Dermis blood vessel endothelial cell (primary cell): ENCODE results near the gene TSC2. TPM values are rescaled to one million over a fixed set of nuclear protein-coding genes. Genes with fewer than 3 reads are reported as not detected.
"Not testable (repeated sequence)": the region's sequence is repeated elsewhere in the genome, so short reads cannot be mapped to it uniquely, and the experiment has no call there.

ENCODE experiments used
- DNase-seq: peaks from one replicate; pipeline ENCODE4 v3.0.0; 2010
- total RNA-seq: library from RNA; depleted of rRNA; stranded (reverse); fragments of >200 nt; gene quantifications from 2 replicates; pipeline ENCODE4 v1.2.3, GENCODE V29; 2014

TSC2 gene
- total RNA-seq, 1 donor from 2014 or later: 40.8 TPM

DNA sequence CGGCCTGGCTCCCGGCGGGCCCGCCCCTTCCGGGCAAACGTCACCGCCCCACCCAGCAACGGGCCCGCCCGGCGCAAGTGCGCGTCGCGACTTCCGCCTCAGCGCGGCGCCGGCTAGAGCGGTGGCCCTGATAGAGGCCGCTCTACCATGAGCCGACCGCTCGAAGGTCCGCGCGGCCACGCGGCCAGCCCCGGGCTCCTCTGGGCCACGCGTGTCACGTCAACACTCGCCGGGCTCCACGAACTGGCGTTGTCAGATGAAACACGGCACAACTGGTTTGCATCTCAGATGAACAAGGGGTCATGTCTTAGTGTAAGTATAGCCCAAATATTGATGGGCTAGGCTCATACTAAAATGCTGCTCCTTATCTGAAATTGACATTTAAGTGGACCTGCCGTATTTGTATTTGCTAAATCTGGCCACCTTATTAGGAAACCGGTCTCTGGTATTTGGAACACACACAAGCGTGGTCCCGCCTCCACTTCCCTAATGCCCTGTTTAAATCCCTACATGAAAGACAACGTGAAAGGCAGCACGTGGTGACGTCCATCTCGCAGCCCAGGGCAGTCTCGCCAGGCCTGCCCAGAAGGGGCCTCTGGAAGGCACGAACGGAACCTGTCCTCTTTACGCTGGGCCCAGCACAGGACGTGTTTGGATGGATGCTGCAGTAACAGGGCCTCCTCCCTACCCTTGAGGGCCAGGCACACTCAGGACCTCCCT is 37.8 kb upstream of the TSC2 start, which contains the start of gene ZNF598:
Gene ZNF598 (minus strand): TSS at position 31 of the 720 bp plus-strand sequence.
- peak; percentile 88 for DNase-seq

DNA sequence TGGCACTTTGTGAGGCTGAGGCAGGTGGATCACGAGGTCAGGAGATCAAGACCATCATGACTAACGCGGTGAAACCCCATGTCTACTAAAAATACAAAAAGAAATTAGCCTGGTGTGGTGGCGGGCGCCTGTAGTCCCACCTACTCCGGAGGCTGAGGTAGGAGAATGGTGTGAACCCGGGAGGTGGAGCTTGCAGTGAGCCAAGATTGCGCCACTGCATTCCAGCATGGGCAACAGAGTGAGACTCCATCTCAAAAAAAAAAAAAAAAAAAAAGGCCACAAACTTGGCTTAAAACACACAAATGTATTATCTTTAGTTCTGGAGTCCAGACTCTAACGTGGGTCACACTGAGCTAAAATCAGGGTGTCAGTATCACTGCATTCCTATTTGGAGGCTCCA is 36.1 kb upstream of the TSC2 start:
- not testable (repeated sequence) for DNase-seq

DNA sequence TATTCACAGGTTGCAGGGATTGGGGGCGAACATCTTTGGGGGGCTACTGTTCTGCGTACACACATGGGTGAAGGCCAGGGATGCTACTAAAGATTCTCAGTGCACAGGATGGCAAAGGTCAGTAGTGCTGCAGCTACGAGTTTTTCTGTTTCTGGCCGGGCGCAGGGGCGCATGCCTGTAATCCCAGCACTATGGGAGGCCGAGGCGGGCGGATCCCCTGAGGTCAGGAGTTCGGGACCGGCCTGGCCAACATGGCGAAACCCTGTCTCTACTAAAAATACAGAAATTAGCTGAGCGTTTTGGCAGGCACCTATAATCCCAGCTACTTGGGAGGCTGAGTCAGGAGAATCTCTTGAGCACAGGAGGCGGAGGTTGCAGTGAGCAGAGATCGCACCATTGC is 34.3 kb upstream of the TSC2 start:
- DNase-seq: no peak

DNA sequence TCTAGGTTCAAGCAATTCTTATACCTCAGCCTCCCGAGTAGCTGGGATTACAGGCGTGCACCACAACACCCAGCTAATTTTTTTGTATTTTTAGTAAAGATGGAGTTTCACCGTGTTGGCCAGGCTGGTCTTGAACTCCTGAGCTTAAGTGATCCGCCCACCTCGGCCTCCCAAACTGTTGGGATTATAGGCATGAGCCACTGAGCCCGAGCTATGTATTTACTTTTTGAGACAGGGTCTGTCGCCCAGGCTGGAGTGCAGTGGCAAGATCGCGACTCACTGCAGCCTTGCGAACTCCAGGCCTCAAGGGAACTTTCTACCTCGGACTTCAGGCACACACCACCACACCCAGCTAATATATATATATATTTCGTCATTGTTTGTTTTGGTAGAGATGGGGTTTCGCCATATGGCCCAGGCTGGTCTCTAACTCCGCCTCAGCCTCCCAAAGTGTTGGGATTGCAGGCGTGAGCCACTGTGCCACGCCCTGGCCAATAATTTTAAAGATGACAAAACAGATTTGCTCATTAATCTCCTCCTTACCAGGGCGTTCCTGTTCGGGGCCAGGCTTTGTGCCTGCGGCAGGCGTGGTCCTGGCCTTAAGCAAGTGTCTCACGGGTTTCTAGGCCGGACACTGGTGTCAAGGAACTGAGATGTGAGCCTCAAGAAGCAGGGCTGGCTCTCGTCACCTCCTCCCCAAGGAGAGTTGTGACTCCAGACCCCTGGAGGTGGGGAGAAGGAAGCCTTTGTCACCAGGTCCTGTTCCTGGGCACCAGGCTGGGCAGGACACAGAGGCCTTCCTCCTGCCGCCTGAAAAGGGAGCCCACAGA is 32.5 kb upstream of the TSC2 start:
- no peak for DNase-seq

DNA sequence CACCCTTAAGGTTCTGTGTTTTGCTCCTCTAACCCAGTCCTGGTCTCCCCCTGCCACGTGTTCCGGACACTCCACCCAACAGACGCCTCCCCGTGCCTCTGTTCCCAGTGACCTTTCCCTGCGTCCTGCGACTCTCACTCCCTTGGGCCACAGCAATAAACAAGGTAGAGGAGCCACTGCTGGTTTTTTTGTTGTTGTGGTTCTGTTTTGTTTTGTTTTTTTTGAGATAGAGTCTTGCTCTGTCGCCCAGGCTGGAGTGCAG is 31.9 kb upstream of the TSC2 start:
- no peak for DNase-seq

DNA sequence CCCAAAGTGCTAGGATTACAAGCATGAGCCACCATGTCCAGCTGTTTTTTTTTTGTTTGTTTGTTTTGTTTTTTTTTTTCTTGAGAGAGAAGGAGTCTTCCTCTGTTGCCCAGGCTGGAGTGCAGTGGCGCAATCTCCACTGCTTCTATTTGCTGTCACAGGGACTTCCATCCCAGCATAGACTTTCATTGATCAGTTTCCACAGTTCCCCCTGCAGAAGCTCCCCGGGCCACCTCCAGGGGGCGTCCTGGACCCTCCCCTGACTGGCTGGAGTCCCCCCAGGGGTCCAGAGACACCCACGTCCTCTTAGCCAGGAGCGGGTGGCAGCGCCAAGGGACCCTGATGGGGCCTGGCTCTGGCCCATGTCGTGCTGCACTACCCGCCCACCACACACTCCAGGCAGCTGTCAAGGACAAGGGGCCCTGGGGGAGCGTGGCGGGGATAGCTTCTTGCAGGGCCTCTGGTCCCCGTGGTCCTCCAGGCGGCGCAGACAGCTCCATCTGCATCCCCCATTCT is 31.3 kb upstream of the TSC2 start:
- peak; percentile 41 for DNase-seq

DNA sequence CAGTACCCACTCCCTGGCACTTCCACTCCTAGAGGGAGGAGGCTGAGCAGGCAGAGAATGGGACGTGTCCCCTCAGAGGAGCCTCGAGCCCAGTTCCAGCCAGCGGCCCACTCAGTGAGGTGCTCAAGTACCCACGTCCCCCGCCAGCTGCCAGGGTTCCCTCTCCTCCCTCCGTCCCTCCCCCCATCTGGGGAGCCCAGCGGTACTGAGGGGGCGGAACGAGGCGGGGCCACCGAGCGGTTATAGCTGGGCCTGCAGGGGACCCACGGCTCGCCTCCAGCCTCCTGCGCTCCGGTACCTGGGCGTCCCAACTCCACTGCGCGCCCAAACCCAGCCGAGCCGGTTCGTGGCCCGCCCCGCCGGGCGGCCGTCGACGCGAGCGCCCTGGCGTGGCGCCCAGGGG is 28.3 kb upstream of the TSC2 start, which contains the start of gene NPW:
Gene NPW (plus strand): TSS at position 268 of the 403 bp plus-strand sequence.
- DNase-seq: no peak

DNA sequence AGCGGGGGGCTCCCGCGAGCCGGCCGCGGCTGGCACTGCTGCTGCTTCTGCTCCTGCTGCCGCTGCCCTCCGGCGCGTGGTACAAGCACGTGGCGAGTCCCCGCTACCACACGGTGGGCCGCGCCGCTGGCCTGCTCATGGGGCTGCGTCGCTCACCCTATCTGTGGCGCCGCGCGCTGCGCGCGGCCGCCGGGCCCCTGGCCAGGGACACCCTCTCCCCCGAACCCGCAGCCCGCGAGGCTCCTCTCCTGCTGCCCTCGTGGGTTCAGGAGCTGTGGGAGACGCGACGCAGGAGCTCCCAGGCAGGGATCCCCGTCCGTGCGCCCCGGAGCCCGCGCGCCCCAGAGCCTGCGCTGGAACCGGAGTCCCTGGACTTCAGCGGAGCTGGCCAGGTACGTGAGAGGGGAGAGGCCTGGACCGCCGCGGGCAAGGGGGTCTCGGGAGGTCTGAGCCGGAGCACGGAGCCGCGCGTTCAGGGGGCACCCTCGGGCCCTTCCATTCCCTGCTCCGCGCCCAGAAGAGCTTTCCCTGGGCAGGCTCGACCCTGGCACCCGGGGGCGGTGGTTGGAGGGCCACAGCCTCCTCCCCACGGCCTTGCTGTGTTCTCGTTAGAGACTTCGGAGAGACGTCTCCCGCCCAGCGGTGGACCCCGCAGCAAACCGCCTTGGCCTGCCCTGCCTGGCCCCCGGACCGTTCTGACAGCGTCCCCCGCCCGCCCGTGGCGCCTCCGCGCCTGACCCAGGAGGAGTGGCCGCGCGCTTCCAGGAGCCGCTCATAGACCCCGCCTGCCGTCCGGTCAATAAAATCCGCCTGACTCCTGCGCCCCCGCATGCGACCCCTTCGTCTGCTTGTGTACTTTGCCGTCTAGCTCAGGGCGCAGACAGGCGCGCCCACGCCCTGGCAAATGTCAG is 27.6 kb upstream of the TSC2 start:
- DNase-seq: no peak

DNA sequence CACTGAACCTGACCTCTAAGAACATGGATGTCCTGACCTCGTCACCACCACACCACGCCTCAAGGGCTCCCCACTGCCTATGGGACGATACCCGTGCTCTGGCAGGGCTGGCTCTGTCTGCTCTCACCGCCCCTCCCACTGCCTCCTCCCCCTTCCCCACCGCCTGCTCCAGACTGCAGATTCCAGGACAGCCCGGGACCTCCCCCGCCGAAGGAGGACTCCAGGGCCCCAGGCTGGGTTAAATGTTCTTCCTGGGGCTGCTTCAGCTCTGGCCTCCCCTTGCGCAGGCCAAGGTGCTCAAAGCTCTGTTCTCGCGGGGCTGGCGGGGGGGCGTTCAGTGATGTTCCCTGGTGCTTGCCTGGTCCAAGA is 25.1 kb upstream of the TSC2 start:
- DNase-seq: peak; percentile 48

DNA sequence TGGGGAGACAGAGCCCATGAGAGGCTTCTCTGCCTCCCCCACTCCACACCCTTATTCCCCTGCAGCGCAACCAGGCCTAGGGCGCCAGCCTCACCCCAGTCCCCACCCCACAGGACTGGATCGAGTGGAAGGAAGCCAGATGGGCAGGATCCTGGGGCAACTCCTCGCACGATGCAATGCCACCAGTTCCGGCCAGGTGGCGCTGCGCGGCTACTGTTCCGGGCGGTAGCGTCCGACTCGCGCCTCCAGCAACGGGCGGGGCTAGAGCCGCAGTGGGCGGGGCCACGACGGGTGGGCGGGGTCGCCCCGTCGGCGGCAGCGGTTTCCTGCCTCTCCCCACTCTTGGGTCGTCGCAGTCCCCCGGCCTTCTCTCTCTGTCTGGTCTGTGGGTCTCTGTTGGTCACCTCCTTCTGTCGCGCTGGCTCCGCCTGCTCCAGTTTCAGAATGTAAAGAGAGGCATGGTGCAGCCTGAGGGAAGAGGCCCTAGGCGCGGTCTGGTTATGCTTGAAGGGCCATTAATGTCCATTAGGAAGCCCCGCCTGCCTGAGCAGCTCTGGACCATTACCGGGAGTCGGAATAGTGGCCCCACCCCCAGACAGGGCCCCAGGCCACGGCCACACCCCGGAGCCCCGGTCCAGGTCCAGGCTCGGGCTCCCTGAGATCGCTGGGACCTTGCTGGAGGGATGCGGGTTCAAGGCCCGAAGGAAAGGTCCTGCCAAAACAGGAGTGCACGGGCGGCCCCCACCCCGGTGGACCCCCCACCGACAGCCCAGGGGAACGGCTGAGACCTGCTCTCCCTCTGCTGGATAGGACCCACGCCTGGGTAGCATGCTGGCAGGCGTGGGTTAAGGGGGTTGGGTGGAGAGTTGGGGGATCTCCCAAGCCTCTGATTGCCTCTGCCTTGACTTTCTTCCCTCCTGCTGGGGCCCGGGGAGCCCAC is 24.4 kb upstream of the TSC2 start:
- peak; percentile 93 for DNase-seq

DNA sequence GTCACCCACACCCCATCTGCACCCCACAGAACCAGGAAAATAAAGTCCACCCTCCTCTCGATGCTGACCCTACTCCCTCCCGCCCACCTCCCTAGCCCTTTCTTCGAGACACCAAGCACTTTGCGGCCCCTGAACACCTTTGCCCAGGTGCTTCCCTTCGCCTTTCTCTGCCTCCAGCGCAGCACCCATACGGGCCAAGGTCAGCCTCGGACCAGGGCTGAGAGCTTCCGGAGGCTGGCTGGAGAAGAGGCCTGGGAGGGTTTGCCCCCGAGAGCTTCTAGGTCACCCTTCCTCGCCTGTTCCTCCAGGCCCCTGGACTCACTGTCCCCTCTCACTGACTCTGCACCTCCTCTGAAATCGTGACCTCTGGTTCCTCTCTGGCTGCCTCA is 23.8 kb upstream of the TSC2 start:
- no peak for DNase-seq

DNA sequence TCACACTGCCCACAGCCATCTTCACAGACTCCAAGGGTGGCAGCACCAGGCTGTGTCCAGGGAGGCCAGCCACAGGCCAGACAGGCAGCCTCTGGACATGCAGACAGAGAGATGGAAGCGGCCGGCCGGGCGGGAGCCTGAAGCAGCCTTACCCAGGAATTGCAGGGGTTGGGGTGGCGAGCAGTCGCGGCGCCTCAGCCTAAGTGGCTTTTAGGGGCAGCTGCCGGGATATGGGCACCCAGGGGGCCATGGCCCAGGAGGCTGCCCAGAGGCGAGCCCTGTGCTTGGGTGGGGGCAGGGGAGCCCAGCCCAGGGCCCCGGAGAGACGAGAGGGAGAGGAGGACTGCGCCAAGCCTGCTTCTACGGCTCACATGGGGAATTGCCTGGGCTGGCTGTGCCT is 22.5 kb upstream of the TSC2 start:
- no peak for DNase-seq

DNA sequence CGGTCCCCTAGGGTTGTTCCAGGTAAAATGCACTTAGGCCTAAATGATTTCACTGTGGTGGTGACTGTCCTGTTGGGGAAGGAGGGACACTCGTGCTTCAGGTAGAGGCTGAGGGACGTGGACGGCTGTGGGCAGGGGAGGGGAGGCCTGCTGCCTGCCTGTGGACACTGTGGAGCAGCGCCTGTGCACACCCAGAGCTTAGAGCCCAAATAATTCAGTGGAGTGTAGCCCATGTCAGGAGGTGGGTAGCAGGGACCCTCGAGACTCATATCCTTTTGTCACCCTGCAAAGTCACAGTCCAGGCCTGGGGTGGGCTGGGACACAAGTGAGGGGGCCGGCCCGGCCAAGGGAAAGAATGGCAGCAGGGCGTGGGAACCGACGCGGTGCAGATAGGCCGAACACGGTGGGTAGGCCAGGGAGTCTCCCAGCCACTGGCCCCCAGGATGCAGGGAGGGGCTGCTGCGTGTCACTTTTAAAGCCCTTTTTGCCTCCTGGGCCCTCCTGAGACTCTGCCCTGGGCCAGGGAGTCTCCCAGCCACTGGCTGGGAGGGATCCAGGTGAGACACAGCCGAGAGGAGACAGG is 21.8 kb upstream of the TSC2 start:
- no peak for DNase-seq

DNA sequence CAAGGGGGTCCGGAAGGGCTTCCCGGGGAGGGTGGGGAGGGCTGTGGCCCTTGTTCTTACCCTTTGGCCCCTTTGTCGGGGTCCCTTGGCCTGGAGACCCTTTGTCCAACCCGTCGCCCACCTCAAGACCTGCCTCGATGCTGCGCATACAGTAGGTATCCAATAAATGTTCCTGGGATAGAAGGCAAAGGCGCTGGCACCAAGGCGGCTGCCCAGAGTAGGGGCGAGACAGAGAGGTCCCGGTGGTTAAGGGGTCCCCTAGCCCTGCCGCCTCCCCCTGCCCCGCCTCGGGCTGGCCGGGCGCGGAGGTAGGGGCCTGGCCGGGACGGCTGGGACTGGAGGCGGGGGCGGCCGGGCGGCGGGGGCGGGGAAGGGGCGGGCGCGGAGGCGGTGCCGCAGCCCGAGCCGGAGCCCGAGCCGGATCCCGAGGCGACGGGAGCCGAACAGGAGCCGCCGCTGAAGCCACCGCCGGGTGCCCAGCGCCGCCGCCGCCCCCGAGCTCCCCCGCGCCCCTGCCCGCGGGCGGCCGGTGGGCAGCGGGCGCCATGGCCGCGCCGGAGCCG is 21.2 kb upstream of the TSC2 start, which contains the start of gene NHERF2:
Gene NHERF2 (plus strand): TSS at position 442 of the 563 bp plus-strand sequence. CDS start 104 bp downstream, at position 546.
- peak; percentile 53 for DNase-seq

DNA sequence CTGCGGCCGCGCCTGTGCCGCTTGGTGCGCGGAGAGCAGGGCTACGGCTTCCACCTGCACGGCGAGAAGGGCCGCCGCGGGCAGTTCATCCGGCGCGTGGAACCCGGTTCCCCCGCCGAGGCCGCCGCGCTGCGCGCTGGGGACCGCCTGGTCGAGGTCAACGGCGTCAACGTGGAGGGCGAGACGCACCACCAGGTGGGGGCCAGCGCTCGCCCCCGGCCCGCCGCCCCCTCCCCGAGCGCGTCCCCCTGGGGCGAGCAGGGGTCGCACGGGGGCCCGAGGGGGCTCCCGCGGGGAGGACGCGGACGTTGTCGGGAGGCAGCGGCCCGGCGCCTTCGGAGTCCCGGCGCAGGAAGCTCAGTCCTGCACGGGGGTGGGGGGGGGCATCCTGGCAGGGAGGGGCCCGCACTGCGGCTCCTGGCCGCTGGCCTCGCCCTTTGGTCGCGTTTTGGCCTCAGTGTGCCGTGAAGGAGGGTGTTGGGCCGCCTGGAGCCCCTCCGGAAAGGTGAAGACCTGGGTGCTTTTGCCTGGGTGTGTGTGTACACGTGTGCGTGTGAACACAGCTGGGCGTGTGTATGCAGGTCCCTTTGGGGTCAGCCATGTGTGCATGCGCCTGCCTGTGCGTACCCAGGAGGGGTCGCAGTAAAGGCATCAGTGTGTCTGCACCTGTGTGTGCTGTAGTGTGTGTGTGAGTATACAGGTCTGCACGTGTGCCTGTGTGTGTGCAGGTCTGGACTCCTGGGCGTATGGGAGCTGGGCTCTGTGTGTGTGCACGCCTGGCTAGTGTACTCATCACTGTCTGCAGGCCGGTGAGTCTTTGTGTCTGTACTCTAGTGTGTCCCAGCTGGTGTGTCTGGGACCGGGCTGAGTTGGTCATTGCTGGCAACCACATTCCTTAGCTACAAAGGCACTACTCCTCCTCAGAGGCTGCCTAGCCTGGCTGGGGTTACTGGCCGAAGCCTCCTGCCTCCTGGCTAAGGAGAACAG is 20.5 kb upstream of the TSC2 start:
- DNase-seq: peak; percentile 52

DNA sequence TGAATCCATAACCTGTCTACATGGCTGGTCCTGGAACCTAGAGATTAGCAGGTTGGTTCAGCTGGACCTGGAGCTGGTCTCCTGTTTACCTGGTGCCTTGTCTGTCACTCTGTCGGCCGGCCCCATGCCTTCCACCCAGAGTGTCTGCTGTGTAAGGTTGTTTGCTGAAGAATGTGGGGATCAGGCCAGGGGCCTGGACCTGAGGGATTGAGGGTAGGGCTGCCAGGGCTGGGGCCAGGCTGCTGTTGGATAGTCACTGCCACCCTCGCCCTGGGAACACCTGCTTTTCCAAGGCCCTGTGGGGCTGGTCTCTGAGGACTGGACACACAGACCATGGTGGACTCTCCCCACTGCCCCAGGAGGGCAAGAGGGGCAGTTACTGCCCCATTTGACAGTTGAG is 19.6 kb upstream of the TSC2 start:
- DNase-seq: no peak

DNA sequence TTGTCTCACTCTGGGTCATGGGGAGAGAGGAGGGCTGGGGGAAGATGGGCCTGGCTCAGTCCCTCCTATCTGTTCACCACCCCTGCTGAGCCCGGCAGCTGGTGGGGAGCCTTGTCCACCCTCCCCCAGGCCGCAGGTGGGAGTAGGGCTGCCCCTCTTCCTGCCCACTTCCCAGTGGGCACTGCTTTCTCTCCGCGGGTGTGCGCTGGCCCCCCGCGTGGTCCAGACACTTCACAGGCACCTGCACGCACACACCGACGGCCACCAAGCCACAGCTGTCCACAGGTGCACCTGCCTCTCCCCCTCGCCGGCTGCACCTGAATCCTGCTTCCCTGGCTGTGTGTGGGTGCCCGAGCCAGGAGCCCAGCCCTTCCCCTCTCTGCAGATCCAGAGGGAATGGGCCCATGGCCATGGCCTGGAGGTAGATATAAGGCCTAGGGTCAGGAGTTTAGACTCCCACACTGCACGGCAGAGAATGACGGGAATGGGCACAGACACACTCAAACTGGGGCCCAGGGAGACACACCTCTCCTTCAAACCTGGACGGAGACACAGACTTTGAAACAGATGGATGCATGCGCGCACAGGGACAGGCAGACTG is 19.1 kb upstream of the TSC2 start:
- DNase-seq: no peak

DNA sequence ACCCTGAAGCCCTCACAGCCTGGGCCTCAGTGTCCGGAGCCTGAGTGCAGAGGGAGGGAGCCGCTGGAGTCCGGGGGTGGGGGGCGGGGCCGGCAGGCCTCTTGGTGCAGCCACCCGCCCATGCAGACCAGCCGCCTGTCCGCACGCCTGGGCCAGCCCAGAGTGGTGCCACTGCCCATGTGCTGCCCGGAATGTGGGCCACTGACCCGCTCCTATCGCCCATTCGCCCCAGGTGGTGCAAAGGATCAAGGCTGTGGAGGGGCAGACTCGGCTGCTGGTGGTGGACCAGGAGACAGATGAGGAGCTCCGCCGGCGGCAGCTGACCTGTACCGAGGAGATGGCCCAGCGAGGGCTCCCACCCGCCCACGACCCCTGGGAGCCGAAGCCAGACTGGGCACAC is 18.4 kb upstream of the TSC2 start:
- no peak for DNase-seq

DNA sequence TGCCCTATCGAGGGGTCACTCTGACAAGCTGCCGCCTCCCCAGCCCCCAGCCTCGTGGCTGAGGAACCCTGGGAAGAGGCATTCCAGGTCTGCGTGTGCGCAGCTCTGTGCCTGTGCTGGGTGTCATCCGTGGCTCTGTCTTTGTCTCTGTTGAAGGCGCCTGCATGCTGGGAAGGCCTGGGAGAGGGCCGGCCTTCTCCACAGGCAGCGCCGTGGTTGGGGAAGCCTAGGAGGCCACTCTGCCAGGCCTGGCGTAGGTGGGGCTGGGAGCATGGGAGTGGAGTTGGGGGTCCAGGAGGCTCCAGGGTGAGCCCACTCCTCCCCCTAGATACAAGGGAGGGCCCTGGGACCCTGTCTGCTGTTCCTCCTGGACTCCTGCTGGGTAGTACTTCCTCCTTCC is 17.7 kb upstream of the TSC2 start:
- no peak for DNase-seq
